GM18502 (cell line): ENCODE measurements around the gene RAB3IL1.

Experiments
- ATAC-seq: cut with Tn5 transposase; IDR thresholded peaks from one replicate; pipeline ENCODE4 v1.9.1; 2021; ENCODE audit warnings: mild to moderate bottlenecking; ENCODE audit not compliant: unreplicated experiment, poor library complexity

Gene RAB3IL1

GRCh38 chr11:61869708-61870451 is 47.5 kb downstream of the RAB3IL1 start:
- ATAC-seq = no peak

DNA sequence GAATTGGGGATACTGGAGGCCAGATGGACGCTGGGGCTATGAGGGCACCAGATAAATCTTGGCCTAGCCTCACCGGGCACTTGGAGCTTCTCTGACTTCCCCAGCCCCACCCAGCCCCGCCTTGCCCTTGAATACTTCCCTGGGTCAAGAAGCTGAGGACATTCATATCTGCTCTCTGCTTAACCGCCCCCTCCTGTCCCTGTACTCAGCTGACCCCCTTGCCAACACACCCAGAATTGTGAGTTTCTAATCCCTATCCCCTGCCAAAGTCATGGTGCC is 48.0 kb downstream of the RAB3IL1 start:
- no peak for ATAC-seq

GRCh38 chr11:61868571-61869428 is 48.6 kb downstream of the RAB3IL1 start:
- no peak for ATAC-seq

DNA sequence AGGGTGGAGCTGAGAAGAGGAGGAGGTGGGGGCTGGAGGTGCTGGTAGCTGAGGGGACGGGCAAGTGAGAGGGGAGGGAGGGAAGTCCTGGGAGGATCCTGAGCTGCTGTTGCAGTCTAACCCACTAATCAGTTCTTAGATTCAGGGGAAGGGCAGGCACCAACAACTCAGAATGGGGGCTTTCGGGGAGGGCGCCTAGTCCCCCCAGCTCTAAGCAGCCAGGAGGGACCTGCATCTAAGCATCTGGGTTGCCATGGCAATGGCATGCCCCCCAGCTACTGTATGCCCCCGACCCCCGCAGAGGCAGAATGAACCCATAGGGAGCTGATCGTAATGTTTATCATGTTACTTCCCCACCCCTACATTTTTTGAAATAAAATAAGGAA is 50.4 kb downstream of the RAB3IL1 start:
- no peak for ATAC-seq

DNA sequence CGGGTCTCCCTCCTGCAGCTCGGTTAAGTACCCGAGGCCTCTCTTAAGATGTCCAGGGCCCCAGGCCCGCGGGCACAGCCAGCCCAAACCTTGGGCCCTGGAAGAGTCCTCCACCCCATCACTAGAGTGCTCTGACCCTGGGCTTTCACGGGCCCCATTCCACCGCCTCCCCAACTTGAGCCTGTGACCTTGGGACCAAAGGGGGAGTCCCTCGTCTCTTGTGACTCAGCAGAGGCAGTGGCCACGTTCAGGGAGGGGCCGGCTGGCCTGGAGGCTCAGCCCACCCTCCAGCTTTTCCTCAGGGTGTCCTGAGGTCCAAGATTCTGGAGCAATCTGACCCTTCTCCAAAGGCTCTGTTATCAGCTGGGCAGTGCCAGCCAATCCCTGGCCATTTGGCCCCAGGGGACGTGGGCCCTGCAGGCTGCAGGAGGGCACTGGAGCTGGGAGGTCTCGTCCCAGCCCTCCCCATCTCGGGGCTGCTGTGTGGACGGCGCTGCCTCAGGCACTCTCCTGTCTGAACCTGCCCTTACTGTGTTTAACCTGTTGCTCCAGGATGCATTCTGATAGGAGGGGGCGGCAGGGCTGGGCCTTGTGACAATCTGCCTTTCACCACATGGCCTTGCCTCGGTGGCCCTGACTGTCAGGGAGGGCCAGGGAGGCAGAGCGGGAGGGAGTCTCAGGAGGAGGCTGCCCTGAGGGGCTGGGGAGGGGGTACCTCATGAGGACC is 51.0 kb downstream of the RAB3IL1 start:
- no peak for ATAC-seq

- ATAC-seq = no peak
These were observed 52.3 kb downstream of the RAB3IL1 start for GRCh38 chr11:61864814-61865775.

DNA sequence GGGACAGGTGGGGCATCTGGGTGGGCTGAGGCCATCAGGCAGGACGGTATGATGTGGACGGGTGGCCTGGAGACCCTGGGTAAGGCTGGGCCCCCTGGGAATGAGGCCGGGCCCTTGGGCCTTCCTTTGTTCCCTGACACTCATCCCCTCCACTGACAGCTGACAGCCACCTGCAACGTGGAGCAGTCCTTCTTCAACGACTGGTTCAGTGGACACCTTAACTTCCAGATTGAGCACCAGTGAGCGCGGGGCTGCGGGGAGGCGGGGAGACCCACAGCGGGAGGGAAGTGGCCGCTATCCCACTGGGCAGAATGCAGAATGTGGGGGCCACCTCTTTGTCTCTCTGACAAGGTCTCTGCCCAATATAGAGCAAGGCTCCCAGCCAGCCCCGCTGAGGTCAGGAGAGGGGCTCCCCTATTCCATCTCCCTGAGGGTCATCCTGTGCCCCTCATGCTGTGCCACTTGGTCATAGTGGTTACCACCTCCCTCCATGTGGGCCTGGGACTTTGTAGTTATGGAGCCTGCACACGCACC is 53.8 kb downstream of the RAB3IL1 start:
- no peak for ATAC-seq

- no peak for ATAC-seq
These were observed 54.4 kb downstream of the RAB3IL1 start for GRCh38 chr11:61862714-61863547.

DNA sequence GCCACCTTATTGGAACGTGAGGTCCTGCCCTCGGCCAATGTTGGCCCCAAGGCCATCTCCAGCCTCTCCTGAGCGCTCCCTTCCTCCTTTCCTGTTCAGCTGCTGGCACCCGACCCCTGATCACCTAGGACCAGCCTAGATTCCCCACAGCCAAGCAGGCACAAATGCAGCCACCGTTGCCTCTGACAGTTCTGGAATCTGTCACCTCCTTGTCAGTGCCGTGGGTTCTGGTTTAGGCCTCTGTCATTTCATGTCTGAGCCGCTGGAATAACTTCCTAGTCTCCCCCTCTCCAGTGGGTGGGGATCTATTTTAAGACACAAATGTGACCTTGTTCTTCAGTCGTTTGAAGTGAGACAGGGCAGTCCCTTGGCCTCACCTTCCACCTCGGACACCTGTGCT is 55.7 kb downstream of the RAB3IL1 start:
- no peak for ATAC-seq

DNA sequence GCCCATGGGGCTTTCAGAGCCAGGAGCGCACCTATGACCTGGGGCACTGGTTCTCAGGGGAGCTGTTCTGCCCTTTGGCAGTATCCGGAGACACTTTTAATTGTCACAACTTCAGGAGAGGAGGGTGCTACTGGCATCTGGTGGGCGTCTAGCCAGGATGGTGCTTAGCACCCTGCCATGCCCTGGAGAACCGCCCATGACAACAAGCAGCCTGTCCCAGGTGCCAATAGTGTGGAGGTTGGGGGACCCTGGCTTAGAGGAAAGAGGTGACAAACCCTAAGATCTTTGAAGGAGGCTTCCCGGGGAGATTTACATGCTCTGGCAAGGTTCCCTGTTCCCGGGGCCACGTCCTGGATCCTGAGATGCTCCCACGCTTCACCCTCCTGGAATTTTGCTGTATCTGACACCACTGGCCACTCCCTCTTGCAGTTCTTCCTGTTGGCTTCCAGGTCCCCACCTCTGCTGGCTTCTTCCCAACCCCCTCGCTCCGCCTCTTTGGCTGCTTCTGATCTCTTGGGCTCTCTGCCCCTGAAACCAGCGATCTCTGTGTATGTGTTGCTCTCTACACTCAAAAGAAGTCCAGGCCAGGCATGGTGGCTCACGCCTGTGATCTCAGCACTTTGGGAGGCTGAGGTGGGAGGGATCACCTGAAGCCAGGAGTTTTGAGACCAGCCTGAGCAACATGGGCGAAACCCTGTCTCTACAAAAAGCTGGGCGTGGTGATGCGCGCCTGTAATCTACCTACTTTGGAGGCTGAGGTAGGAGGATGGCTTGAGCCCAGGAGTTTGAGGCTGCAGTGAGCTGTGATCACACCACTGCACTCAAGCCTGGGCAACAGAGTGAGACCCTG is 57.1 kb downstream of the RAB3IL1 start:
- ATAC-seq = no peak

GRCh38 chr11:61855939-61856680 is 61.3 kb downstream of the RAB3IL1 start:
- no peak for ATAC-seq

DNA sequence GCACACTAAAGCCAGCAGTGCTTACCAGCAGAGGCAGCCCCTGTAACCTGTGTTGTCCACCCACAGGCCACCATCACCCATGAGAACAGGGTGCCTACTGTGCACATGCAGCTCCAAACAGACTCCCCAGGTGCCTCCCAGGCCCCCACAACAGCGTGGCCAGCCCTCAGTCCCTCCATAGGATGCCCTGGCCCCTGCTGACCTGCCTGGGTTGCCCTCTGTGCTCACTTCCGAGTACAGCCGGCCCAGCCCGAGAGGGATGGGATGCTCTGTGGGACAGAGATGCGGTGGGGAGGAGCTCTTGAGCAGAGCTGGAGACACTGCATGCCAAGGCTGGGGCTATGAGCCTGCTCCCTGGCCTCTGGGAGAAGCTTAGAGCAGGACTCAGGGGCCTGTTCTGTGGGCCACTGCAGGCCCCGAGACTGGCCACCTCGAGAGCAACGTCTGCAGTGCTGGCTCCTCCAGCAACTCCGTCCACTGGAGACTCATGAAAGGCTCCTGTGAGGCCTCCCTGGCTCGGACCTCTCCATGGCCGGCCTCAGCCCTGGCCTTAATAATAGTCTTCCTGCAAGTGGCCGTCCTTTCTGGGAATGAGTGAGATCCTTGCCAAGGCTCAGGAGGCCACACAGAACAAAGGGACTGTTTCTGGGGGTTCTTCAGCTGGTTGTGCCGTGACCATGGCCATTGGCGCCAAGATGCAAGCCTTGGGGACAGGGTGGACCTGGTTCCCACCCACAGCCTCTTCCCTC is 62.2 kb downstream of the RAB3IL1 start:
- ATAC-seq = no peak

- ATAC-seq = no peak
These were observed 63.0 kb downstream of the RAB3IL1 start for GRCh38 chr11:61854206-61854895.

DNA sequence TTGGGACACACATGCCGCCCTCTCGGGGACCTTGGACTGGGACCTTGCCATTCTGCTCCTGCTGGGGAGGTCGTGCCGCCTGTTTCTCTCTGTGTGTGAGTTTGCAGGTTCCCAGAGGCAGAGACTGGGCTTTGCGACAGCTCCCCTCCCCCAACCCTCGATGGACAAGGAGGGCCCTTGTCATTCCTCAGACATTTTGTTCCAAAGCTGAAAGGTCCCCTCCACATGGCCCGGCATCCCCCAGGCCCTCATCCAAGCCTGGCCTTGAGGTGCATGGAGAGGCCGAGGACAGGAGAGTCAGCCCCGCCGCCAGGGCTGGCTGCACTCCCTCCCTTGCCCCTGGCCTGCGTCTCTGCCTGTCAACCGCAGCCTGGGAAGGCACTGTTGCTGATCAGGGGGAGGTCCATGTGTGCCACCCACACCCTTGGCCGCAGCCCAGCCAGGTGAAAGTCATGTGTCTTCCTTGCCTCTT is 63.6 kb downstream of the RAB3IL1 start:
- no peak for ATAC-seq

- no peak for ATAC-seq
These were observed 65.5 kb downstream of the RAB3IL1 start for GRCh38 chr11:61851900-61852295.
